Astrocyte (in vitro differentiated cells and primary cell): ENCODE data around the gene SETD7.

ENCODE experiments used
- CTCF ChIP-seq: IDR thresholded peaks from 2 replicates; pipeline ENCODE4 v1.5.1; 2011; ENCODE audit warnings: low read depth, mild to moderate bottlenecking, inconsistent platforms, low read length, moderate library complexity; ENCODE audit not compliant: insufficient read depth
- EZH2 ChIP-seq: IDR thresholded peaks from 2 replicates; pipeline ENCODE4 v1.6.1; 2012; ENCODE audit warnings: mild to moderate bottlenecking, low read length, inconsistent platforms; ENCODE audit not compliant: insufficient read depth

- TF ChIP-seq CTCF (no peak), EZH2 (no peak)
Observed at GRCh38 chr4:139589336-139590018, 33.5 kb upstream of the SETD7 start.
